ENCODE measurements around the gene PCCA. TPM values are rescaled to one million over a fixed set of nuclear protein-coding genes. Genes with fewer than 3 reads are reported as not detected.
A peak's percentile ranks its signal among the peaks of the same experiment; 100 is the strongest.

PCCA gene
- total RNA-seq, 1 donor from 2014 or later = 33.3 TPM

DNA sequence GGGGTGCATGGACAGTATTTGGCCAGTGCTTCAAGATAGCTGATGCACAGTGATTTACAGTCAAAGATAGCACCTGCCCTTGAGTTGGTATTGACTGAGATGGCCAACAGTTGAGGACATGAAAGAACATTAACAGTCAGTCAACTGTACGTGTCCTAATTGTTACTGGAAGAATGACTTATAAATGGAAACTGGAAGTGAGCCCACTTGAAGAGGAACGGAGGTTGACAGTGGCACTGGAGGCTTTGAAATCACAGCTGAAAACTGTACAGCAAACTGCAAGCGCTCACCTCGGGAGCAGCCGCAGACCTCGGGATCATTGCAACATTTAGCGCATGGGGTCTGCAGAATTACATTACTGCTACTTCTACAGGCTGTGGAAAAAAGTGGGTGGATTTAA lies 422.6 kb downstream of the PCCA start:
- Mint-ChIP-seq H3K4me3 (ENCODE audit: unreplicated experiment) (no peak overlapping the region), H3K4me1 (ENCODE audit: unreplicated experiment) (peaks cover 8% of the 10 kb centered on the region), H3K27me3 (ENCODE audit: unreplicated experiment) (peaks cover 2% of the 10 kb centered on the region), H3K36me3 (ENCODE audit: low read depth, unreplicated experiment) (no peaks in the 10 kb centered on the region), H3K9me3 (ENCODE audit: unreplicated experiment) (no peaks in the 10 kb centered on the region), H3K27ac (ENCODE audit: unreplicated experiment) (no peak overlapping the region)
- TF ChIP-seq, protein P1, sequence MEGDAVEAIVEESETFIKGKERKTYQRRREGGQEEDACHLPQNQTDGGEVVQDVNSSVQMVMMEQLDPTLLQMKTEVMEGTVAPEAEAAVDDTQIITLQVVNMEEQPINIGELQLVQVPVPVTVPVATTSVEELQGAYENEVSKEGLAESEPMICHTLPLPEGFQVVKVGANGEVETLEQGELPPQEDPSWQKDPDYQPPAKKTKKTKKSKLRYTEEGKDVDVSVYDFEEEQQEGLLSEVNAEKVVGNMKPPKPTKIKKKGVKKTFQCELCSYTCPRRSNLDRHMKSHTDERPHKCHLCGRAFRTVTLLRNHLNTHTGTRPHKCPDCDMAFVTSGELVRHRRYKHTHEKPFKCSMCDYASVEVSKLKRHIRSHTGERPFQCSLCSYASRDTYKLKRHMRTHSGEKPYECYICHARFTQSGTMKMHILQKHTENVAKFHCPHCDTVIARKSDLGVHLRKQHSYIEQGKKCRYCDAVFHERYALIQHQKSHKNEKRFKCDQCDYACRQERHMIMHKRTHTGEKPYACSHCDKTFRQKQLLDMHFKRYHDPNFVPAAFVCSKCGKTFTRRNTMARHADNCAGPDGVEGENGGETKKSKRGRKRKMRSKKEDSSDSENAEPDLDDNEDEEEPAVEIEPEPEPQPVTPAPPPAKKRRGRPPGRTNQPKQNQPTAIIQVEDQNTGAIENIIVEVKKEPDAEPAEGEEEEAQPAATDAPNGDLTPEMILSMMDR (IDR thresholded peaks at IDR 0.05; ENCODE audit: unreplicated experiment) = no peak
- no peak for DNase-seq (ENCODE audit: low spot score)

DNA sequence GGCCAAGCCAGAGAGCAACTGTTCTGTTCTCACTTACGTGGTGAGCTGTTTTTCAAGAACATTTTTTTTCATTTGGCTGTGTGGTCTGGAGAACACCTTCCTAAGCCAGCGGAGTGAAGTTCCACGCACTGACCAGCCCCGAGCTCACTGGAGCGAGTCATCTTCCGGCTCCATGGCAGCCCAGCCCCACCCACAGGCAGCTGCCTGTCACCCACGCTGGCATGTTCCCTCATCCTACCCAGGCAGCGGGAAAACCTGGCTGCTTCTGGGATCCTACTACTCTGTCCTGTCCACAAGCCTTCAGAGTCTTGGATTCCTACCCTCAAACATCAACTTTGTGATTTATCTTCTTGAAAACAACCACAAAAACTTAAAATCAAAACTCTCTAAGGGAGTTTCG lies 423.5 kb downstream of the PCCA start:
- Mint-ChIP-seq H3K27ac (ENCODE audit: unreplicated experiment) (no peak overlapping the region), H3K36me3 (ENCODE audit: low read depth, unreplicated experiment) (no peaks in the 10 kb centered on the region), H3K9me3 (ENCODE audit: unreplicated experiment) (no peaks in the 10 kb centered on the region), H3K4me3 (ENCODE audit: unreplicated experiment) (no peak overlapping the region), H3K4me1 (ENCODE audit: unreplicated experiment) (peaks cover 7% of the 10 kb centered on the region), H3K27me3 (ENCODE audit: unreplicated experiment) (peaks cover 2% of the 10 kb centered on the region)
- TF ChIP-seq, protein P1 (IDR thresholded peaks at IDR 0.05; ENCODE audit: unreplicated experiment) = no peak
- no peak for DNase-seq (ENCODE audit: low spot score)

DNA sequence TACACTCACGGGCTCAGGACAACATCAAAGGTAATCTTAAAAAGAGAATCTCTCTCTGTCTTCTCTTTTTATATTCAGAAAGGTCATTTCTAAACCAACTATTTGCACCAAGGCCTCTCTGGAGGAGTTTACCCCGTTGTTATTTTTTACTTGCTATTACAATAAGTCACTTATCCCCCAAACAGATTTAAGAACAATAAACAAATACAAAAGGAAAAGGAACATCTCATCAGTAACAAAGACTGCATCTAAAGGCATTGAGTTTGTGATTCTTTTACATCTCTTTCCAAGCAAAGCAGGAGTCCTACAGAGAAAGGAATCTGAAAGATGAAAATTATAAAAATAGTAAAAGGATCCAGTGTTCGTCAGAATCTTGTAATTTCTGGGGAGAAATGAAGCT lies 424.3 kb downstream of the PCCA start:
- Mint-ChIP-seq H3K27me3 (ENCODE audit: unreplicated experiment) (peaks cover 2% of the 10 kb centered on the region), H3K4me3 (ENCODE audit: unreplicated experiment) (no peak overlapping the region), H3K4me1 (ENCODE audit: unreplicated experiment) (peaks cover 12% of the 10 kb centered on the region), H3K9me3 (ENCODE audit: unreplicated experiment) (no peaks in the 10 kb centered on the region), H3K27ac (ENCODE audit: unreplicated experiment) (no peak overlapping the region), H3K36me3 (ENCODE audit: low read depth, unreplicated experiment) (no peaks in the 10 kb centered on the region)
- TF ChIP-seq, protein P1 (IDR thresholded peaks at IDR 0.05; ENCODE audit: unreplicated experiment) = no peak
- no peak for DNase-seq (ENCODE audit: low spot score)

DNA sequence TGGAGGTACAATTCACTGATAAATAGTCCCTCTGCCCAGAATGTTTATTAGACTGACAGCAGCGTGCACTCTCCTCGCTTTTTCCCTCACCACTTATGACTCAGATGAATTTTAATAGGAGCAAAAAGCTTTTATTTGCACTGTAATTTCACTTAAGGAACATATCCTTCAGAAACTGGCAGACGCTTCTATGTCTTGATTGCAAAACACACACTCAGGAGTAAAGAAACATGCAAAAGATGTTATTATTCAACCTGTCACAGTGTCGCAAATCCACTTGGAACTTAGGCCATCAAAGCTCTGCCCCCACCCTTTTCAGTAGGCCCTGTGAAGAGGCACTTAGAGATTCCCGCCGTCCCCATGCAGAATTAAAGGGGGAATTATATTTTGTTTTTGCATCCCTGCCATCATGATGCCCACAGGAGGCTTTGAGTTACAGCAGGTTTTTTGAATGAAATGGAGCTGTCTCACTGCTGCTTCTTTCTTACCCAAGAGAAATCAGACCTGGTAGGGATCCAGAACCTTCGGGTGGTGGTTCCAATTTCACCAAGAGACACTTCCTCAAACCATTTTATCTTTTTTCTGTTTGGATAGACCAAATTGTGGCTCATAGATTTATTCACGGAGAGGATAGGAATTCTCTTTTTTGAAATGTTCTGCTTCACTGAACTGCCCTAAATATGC lies 425.2 kb downstream of the PCCA start:
- TF ChIP-seq, protein P1 (IDR thresholded peaks at IDR 0.05; ENCODE audit: unreplicated experiment) = no peak
- no peak overlapping the region for H3K4me3 Mint-ChIP-seq (ENCODE audit: unreplicated experiment)
- no peaks in the 10 kb centered on the region for H3K36me3 Mint-ChIP-seq (ENCODE audit: low read depth, unreplicated experiment)
- no peak for DNase-seq (ENCODE audit: low spot score)
- H3K27me3 Mint-ChIP-seq (ENCODE audit: unreplicated experiment) = peaks cover 2% of the 10 kb centered on the region
- no peak overlapping the region for H3K27ac Mint-ChIP-seq (ENCODE audit: unreplicated experiment)
- H3K9me3 Mint-ChIP-seq (ENCODE audit: unreplicated experiment) = no peaks in the 10 kb centered on the region
- H3K4me1 Mint-ChIP-seq (ENCODE audit: unreplicated experiment) = peaks cover 14% of the 10 kb centered on the region

DNA sequence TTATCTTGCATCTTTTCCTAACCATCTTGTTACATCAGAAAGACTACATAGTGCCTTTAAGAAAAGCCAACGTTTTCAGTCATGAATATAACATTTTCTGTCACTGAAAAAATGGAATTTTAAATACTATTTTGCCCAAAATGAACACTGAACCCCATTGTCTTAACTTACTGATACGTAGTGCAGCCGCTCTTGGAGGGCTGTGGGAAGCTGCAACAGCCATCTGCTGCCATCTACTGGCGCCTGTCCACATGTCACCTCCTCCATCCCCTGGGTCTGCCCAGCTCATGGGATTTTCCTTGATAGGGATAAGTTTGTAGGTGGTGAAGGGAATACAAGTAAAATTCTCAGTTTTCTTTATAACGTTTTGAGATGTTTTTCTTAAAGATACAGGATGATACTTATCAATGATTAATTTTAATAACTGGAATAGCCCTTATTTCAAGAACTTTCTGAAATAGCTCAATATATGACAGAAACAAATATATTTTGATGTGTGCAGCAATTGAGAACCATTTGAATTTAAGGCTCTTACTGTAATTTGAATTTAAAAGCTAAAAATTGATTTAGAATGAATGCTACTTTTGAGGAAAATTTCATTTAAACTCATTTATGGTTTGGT lies 426.0 kb downstream of the PCCA start:
- Mint-ChIP-seq H3K4me3 (ENCODE audit: unreplicated experiment) (no peak overlapping the region), H3K4me1 (ENCODE audit: unreplicated experiment) (peaks cover 14% of the 10 kb centered on the region), H3K9me3 (ENCODE audit: unreplicated experiment) (no peaks in the 10 kb centered on the region), H3K27me3 (ENCODE audit: unreplicated experiment) (peaks cover 2% of the 10 kb centered on the region), H3K27ac (ENCODE audit: unreplicated experiment) (no peak overlapping the region), H3K36me3 (ENCODE audit: low read depth, unreplicated experiment) (no peaks in the 10 kb centered on the region)
- peak; percentile 85 for DNase-seq (ENCODE audit: low spot score)
- TF ChIP-seq, protein P1 (IDR thresholded peaks at IDR 0.05; ENCODE audit: unreplicated experiment) = peak; percentile 75

All from endothelial cell (in vitro differentiated cells).